NT2/D1 (cell line): Measurements from ENCODE around the gene FTCD.

Source experiments
- YY1 ChIP-seq: IDR thresholded peaks from 2 replicates; pipeline ENCODE4 v1.6.1; 2011; ENCODE audit not compliant: insufficient read length, insufficient read depth
- ZNF274 ChIP-seq: IDR thresholded peaks from 2 replicates; pipeline ENCODE4 v1.6.1; 2011; ENCODE audit warnings: mild to moderate bottlenecking, low read depth, low read length

- TF ChIP-seq ZNF274 (no peak), YY1 (no peak)
Measured at GRCh38 chr21:46093668-46094400, 61.5 kb downstream of the FTCD start.
